ENCODE measurements around the gene OGFOD1.

The OGFOD1 gene

GRCh38 chr16:56428091-56428490, 23.3 kb upstream of the OGFOD1 start:
- DNase-seq = no peak

GRCh38 chr16:56436258-56436657, 15.1 kb upstream of the OGFOD1 start:
- DNase-seq = no peak

- no peak for DNase-seq
These were observed 13.3 kb upstream of the OGFOD1 start for GRCh38 chr16:56438038-56438437.

GRCh38 chr16:56447286-56447685, 4.1 kb upstream of the OGFOD1 start:
- no peak for DNase-seq

GRCh38 chr16:56448005-56448404, 3.3 kb upstream of the OGFOD1 start:
- DNase-seq = no peak

- no peak for DNase-seq
These were observed 924 bp upstream of the OGFOD1 start for GRCh38 chr16:56450275-56450985.

GRCh38 chr16:56451753-56452689, 667 bp downstream of the OGFOD1 start:
- peak in 3 of 14 donors; percentile 6 to 51 (median 15) for DNase-seq

- no peak for DNase-seq
These were observed 6.6 kb downstream of the OGFOD1 start for GRCh38 chr16:56457927-56458470.

GRCh38 chr16:56460101-56460500, 8.7 kb downstream of the OGFOD1 start:
- DNase-seq = peak in 1 of 14 donors; percentile 11

- DNase-seq = no peak
These were observed 10.9 kb downstream of the OGFOD1 start for GRCh38 chr16:56462064-56462796.

GRCh38 chr16:56463153-56463552, 11.8 kb downstream of the OGFOD1 start:
- DNase-seq = no peak

- no peak for DNase-seq
These were observed 15.0 kb downstream of the OGFOD1 start for GRCh38 chr16:56466344-56466743.

- DNase-seq = no peak
These were observed 17.4 kb downstream of the OGFOD1 start for GRCh38 chr16:56468800-56469199.

GRCh38 chr16:56469748-56470147, 18.4 kb downstream of the OGFOD1 start:
- DNase-seq = no peak

GRCh38 chr16:56470232-56470631, 18.9 kb downstream of the OGFOD1 start:
- no peak for DNase-seq

GRCh38 chr16:56470666-56471065, 19.3 kb downstream of the OGFOD1 start:
- DNase-seq = no peak

GRCh38 chr16:56475201-56475600, 23.8 kb downstream of the OGFOD1 start:
- no peak for DNase-seq

- no peak for DNase-seq
These were observed 25.9 kb downstream of the OGFOD1 start for GRCh38 chr16:56477096-56477878.

GRCh38 chr16:56478281-56479049, 27.1 kb downstream of the OGFOD1 start:
- no peak for DNase-seq

- no peak for DNase-seq
These were observed 28.1 kb downstream of the OGFOD1 start for GRCh38 chr16:56479469-56479868.

Measured in C1 segment of cervical spinal cord (tissue), 14 donors.